Glomerular visceral epithelial cell (primary cell): ENCODE data around the gene ZDHHC14.
"Not testable (repeated sequence)": the region's sequence is repeated elsewhere in the genome, so short reads cannot be mapped to it uniquely, and the experiment has no call there.

ENCODE experiments used
- DNase-seq: peaks from one replicate; pipeline ENCODE4 v3.0.0-alpha.2; 2016; ENCODE audit errors: extremely low spot score

The ZDHHC14 gene

DNA sequence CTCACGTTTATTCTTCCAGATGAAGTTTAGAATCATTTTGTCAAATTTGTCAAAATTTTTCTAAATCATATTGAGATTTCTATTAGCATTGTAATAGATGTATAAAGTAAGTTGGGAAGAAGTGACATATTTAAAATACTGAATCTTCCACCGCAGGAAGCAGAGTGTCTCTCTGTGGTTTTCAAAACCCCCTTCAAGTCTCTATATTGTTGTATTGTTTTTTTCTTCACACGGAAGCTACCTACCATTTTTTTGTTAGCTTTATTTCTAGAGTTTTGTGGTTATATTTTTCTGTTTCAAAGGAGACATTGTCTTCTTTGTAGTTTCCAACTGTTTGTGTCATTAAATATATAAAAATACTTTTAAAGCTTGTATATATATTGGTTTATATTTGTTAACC lies 188.6 kb downstream of the ZDHHC14 start:
- no peak for DNase-seq

- DNase-seq, result no peak
These were observed 189.1 kb downstream of the ZDHHC14 start for GRCh38 chr6:157570104-157570503.

- no peak for DNase-seq
These were observed 189.8 kb downstream of the ZDHHC14 start for GRCh38 chr6:157570752-157571151.

- no peak for DNase-seq
These were observed 190.3 kb downstream of the ZDHHC14 start for GRCh38 chr6:157571269-157571668.

GRCh38 chr6:157571950-157572349 lies 191.0 kb downstream of the ZDHHC14 start:
- DNase-seq, result no peak

DNA sequence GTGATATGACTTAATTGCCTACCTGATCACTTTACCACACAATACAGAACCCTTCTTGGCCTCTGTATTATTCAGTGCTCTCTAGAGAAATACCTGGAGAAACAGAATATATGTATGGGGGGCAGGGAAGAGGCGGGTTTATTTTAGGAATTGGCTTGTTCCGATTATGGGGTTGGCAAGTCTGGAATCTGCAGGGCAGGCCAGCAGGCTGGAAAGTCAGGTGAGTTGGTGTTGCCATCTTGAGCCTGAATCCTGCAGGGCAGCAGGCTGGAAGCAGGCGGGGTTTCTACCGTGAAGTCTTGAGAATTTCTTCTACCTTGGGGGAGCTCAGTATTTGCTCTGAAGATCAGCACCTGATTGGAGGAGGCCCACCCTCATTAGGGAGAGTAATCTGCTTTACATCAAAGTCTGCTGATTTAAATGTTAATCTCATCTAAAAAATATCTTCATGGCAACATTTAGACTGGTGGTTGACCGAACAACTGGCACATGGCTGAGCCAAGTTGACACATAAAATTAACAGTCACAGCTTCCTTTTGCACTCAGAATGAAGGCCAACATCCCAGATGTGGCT lies 193.9 kb downstream of the ZDHHC14 start:
- no peak for DNase-seq

DNA sequence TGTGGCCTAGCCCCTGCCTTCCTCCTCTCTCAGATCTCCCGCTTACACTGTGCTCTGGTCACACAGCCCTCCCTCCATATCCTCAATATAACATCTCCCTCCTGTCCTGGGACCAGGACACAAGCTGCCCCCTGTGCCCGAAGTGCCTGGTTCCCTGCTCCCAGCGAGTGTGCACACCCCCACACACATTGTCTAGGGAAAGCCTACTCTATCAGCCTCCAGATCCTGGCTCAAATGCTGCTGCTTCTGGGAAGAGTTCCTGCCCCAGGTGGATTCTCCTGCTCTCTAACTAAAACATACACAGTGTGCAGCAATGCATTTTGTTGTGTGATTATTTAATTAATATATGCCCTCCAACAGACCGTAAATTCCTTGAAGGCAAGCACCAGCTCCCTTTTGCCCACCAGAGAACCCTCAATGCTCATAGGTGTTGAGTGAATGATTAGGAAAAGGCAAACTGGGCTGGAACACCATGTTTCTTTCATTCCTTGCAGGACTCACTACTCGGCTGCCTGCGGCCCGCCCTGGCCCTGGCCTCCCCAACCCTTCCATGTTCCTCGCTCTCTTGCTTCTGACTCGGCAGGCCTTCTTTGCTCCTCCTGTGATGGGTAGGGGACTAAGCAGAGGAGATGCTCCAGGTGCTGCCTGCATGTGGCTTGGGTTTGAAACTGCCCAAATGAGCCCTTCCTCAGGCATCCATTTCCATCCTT lies 194.6 kb downstream of the ZDHHC14 start:
- DNase-seq, result no peak

DNA sequence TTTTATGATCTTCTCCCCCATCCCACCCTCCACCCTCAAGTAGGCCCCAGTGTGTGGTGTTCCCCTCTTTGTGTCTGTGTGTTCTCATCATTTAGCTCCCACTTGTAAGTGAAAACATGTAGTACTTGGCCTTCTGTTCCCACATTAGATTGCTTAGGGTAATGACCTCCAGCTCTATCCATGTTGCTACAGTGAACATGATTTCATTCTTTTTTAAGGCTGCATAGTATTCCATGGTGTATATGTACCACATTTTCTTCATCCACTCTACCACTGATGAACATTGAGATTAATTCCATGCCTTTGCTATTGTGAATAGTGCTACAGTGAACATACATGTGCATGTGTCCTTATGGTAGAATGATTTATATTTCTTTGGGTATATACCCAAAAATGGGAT lies 196.0 kb downstream of the ZDHHC14 start:
- DNase-seq, result not testable (repeated sequence)

DNA sequence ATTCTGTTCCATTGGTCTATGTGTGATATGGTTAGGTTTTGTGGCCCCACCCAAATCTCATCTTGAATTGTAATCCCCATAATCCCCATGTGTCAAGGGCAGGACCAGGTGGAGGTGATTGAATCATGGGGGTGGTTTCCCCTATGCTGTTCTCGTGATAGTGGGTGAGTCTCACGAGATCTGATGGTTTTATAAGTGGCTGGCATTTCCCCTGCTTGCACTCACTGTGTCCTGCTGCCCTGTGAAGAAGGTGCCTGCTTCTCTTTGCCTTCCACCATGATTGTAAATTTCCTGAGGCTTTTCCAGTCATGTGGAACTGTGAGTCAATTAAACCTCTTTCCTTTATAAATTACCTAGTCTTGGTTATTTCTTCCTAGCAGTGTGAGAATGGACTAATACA lies 197.5 kb downstream of the ZDHHC14 start:
- DNase-seq, result not testable (repeated sequence)

- no peak for DNase-seq
These were observed 198.6 kb downstream of the ZDHHC14 start for GRCh38 chr6:157579467-157580031.

GRCh38 chr6:157584036-157584435 lies 203.0 kb downstream of the ZDHHC14 start:
- DNase-seq, result no peak

DNA sequence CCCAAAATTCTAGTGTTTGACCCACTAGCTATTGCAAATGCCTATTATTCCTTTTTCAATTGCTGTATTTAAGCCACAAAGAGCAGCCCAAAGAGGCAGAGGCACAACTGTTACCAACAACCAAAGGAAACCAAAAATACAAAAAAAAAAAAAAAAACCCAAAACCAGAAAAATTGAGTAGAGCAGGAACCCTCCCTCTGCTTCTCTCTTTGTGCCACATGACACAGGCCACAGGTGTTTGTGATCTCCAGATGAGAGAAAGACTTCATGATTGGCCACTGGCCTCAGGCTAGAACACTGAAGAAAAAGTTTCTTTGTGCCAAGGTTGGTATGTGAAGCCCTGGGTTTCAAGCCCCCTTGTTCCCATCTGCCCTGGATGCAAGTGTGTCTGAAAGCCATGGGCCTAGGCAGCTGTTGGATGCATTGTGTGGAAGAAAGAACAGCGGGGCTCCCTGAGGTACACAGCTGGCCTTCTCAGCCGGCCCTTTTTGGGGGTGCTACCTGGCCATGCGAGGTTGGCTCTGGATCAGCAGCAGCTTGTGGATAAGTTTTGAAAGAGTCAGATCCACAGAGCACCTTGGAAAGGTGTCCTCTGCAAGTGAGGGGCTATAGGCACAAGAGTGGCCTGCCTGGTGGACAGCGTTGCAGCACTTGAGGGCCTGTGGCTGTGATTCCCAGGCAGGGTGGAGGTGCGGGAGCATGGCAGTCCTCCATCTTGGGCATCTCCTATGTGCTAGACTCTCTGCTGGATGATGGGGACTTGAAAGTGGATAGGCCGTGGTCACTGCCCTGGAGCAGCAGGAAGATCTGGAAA lies 204.5 kb downstream of the ZDHHC14 start:
- no peak for DNase-seq

- DNase-seq, result no peak
These were observed 205.1 kb downstream of the ZDHHC14 start for GRCh38 chr6:157586088-157586414.

GRCh38 chr6:157586476-157587126 lies 205.6 kb downstream of the ZDHHC14 start:
- DNase-seq, result no peak

DNA sequence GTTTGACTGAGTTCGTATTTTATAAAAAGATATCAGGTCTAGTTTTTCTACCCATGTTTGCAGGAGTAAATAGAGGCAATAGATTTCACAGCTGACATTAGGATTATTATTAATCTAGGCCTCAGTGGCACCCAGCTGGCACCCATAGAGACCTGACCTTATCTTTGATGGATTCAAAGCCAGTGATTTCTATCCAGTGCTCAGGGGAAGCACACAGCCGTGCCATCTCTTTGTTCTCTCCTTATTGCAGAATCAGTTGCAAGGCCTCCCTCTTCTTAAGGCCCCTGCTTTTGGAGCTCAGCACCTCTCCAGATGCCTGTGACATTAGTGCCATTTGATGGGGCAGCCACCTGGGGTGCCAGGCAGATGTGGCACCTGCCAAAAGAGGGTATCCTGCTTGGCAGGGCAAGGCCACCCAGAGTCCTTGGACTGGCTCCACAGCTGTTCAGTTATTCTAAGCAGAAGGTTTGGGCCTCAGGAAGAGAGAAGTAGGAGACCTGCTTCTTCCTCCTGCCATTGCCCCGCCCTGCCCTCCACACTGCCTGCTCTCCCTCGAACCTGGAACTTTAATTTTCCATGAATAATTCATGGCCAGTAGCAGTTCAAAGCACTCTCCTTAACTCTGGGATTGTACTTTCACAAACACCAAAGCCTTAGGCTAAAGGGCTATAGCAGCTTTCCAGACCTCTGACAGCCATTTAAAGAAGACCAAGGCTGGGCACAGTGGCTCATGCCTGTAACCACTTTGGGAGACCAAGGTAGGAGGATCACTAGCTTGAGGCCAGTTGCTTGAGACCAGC lies 206.3 kb downstream of the ZDHHC14 start:
- DNase-seq, result no peak

DNA sequence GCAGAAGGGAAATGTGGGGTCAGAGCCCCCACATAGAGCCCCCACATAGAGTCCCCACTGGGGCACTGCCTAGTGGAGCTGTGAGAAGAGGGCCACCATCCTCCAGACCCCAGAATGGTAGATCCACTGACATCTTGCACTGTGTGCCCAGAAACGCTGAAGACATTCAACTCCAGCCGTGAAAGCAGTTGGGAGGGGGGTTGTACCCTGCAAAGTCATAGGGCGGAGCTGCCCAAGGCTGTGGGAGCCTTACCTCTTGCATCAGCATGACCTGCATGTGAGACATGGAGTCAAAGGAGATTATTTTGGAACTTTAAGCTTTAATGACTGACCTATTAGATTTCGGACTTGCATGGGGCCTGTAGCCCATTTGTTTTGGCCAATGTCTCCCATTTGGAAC lies 209.7 kb downstream of the ZDHHC14 start:
- not testable (repeated sequence) for DNase-seq

DNA sequence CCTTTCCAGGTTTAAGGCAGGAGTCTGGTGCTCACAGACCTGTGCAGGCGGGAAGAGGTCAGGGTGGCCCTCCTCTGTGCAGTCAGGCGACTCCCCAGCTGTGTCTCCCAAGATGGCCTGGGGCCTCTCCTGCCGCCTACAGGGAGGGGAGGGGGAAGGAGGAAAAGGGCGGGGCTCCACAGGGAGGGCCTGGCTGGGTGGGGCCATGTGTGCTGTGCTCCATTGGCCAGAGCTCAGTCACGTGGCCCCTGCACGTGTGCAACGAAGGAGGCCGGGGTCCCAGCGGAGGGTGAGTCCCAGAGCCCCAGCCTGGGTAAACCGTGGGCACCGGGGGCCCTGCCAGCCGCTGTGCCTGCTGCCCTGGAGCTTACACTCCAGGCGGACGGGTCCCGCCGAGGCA lies 211.6 kb downstream of the ZDHHC14 start:
- DNase-seq, result no peak

- DNase-seq, result no peak
These were observed 212.0 kb downstream of the ZDHHC14 start for GRCh38 chr6:157592980-157593379.

GRCh38 chr6:157593596-157593995 lies 212.6 kb downstream of the ZDHHC14 start:
- DNase-seq, result no peak

DNA sequence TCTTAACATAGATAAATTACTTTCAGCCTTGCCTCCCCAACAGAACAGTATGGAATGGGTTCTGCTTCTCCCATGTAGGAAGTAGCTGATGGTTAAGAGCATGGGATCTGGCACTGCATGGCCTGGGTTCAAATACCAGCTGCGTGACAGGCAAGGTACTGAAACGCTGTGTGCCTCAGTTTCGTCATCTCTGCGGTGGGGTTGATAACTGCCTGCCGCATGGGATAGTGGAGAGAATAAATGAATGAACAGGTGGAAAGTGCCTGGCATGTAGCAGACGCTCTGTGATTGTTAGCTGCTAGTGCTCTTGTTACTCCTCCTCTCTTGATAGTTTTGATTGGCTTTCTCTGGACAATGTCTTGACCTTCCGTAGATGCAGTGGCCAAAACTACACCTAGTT lies 213.3 kb downstream of the ZDHHC14 start:
- no peak for DNase-seq

GRCh38 chr6:157595768-157596167 lies 214.8 kb downstream of the ZDHHC14 start:
- DNase-seq, result no peak
